ENCODE data around the gene NUP42.

GRCh38 chr7:23205577-23205908 is 23.7 kb downstream of the NUP42 start:
- TF ChIP-seq CTCF (IDR thresholded peaks at IDR 0.05; ENCODE audit: low read length) (no peak), EZH2phosphoT487 (IDR thresholded peaks at IDR 0.05; ENCODE audit: low read length) (no peak)

Measured in MM.1S (cell line).